Measurements from ENCODE around the gene PLEKHA6.

The PLEKHA6 gene, protein sequence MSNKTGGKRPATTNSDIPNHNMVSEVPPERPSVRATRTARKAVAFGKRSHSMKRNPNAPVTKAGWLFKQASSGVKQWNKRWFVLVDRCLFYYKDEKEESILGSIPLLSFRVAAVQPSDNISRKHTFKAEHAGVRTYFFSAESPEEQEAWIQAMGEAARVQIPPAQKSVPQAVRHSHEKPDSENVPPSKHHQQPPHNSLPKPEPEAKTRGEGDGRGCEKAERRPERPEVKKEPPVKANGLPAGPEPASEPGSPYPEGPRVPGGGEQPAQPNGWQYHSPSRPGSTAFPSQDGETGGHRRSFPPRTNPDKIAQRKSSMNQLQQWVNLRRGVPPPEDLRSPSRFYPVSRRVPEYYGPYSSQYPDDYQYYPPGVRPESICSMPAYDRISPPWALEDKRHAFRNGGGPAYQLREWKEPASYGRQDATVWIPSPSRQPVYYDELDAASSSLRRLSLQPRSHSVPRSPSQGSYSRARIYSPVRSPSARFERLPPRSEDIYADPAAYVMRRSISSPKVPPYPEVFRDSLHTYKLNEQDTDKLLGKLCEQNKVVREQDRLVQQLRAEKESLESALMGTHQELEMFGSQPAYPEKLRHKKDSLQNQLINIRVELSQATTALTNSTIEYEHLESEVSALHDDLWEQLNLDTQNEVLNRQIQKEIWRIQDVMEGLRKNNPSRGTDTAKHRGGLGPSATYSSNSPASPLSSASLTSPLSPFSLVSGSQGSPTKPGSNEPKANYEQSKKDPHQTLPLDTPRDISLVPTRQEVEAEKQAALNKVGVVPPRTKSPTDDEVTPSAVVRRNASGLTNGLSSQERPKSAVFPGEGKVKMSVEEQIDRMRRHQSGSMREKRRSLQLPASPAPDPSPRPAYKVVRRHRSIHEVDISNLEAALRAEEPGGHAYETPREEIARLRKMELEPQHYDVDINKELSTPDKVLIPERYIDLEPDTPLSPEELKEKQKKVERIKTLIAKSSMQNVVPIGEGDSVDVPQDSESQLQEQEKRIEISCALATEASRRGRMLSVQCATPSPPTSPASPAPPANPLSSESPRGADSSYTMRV
- 0.67 to 1.0 reads per million in 2 donors for total RNA-seq

DNA sequence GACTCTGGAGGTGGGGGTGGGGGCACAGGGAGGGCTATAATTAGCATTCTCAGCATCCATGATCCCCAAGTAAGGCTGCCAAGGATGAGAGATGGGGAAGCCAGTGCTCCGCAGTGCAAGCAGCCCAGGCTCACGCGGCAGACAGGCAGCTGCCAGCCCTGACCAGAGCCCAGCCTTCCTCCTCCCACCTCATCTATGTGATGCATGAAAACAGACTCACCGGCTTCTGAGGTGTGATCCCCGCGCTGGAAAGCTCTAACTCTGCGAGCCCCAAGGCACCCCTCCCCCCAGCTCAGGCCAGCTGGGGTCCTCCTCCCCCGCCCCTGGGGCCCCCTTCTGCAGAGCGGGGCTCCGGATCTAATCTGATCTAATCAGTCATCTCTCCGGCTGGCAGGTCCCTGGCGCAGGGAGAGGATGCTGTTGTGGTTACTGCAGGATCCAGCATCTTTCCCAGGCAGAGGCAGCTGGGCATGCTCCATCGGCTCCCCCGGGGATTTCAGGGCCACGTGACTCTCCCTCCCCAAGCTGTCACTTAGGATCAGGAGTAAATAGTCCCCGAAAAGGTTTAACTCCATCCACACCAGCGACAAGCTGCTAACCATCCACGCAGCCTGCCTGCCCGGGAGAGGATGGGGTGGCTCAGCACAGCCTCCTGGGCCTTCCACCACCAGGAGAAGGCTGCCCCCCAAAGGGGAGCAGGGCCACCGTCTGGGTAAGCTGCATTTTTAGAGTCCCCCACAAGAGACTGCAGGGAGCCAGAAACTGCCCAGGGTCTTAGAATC is at the start of gene PLEKHA6:
Gene PLEKHA6 (minus strand): TSS at position 456 of the 782 bp plus-strand sequence. CDS start 86,202 bp downstream, outside the sequence.
- DNase-seq: no peak

DNA sequence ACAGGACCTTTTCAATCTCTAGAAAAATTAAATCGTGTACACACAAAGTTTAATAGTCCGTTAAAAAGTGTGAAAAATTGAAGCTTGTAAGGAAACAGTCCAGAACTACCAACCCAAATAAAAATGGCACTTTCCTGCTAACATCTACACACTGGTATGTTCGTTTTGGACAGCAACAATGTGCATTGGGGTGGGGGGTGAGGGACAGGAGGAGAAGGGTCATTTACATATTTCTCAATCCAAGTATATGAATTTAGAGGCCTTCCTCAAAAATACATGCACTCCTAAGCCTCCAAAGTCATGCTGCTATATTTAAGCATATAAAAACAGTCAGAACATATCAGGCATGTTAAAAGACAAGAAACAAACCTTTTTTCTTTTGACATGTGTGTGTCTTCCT is 49.4 kb upstream of the PLEKHA6 start:
- no peak for DNase-seq

DNA sequence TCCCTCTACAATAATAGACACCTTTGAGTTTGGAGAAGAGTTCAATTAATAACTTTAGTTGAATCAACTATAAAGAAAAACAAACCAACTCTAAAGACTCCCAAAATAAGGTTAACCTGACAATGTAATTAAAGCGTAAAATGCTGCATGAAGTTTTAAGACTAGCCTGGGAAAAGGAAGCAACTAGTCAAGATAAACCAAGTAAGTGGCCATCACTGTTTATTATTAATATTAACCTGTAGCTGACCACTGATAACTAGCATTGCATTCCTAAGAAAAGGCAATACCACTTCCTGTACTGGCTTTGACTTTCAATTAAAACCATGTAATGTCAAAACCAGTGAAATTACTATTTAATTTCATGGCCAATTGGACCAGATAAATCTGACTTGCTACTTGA is 48.9 kb upstream of the PLEKHA6 start:
- no peak for DNase-seq

DNA sequence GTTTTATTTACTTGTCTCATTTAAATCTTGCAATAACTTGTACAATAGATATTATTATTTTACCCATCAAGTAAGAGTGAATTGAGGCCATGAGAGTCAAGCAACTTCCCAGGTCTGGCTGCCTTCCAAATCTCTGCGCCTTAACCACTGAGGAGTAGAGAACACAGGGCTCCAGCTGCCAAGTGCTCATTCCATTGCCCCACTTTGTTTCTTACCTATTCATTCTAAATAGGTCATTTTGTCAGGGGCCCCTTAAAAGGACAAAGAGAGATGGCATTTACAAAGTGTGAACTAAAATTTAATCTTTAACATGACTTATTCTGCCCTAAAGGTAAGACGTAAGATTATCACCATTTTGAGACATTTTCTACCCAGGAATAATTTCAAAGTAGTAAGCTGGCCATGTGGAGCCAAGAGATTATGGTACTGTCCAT is 48.4 kb upstream of the PLEKHA6 start:
- DNase-seq: no peak

DNA sequence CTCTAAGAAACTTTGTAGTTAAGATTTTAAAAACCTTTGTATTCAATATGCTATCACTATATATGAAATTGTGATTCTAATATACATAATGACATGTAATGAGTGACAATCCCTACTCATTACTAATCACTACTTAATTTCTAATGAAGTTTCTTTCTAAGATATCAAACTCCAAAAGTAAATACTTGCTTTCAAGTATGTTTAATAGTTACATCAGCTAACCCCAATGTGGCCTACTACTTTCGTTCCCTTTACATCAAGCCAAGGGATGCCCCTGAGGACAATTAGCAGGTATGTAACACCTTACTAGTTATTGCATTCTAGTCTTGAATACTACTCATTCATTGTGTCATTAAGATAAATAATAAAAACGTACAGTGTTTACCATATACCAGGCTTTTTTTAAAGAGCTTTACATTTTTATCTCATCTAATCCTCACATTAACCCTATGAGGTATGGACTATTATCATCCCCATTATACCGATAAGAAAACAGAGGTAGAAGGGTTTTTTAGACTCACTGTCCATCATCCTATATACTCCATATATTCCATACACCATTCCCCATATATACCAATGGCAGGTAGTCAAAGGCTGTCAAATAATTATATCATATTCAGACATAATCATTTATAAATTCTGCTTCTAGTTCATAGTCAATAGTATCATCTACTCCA is 47.7 kb upstream of the PLEKHA6 start:
- no peak for DNase-seq

DNA sequence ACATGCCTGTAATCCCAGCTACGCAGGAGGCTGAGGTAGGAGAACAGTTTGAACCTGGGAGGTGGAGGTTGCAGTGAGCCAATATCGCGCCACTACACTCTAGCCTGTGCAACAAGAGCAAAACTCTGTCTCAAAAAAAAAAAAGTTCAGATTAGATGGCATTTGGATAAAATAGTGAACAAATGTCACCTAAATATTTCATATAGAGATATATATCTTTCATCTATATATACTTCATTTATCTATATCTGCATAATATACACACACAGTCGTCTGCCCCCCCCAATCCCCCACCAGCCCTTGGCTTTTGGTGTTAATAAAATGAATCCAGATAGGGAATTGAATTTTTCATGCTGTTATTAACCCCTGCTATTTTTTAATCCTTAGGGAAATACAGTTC is 46.9 kb upstream of the PLEKHA6 start:
- DNase-seq: no peak

DNA sequence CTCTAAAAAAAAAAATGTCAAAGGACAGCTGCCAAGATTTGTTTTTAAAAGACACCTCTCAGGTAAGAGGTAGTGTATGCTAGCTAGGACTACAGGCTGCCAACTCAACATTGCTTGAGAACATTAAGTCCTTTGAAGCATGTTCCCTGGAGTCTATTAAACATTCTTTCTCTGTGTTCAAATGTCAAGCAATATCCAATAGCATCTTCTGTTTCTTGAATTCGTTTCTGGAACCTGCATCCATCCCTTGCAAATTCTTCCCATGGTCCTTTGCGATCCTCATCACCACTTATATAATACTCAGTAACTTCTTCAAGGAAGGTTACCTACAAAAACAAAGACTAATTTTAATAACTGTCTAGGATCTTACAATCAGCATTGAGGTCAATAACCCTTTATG is 46.3 kb upstream of the PLEKHA6 start:
- no peak for DNase-seq

DNA sequence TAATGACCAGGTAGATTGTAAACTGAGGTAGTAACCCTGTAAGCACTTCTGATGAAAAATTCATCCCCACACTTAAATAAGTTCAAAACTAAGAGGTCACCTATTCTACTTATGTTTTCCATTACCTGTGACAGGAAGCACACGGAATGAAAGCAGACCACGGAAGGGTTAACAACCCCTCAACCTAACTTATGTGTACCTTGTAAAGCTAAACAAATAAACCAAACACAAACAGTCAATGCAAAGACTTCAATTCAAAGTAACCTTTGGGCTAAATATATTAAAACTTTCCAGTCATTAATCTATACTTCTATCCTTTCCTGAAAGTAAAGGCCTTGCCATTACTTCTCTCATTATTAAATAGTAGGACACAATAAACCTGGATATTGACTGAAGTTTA is 44.9 kb upstream of the PLEKHA6 start:
- no peak for DNase-seq

DNA sequence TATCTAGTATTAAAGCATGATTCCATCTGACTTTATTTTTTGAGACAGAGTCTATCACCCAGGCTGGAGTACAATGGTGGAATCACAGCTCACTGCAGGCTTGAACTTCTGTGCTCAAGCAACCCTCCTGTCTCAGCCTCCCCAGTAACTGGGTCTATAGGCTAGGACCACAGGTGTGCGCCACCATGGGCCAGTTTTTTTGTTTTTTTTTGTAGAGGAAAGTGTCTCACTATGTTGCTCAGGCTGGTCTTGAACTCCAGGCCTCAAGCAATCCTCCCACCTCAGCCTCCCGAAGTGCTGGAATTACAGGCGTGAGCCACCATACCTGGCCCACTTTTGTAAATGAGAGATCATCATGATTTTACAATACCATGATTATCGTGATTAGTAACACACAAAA is 42.7 kb upstream of the PLEKHA6 start:
- no peak for DNase-seq

DNA sequence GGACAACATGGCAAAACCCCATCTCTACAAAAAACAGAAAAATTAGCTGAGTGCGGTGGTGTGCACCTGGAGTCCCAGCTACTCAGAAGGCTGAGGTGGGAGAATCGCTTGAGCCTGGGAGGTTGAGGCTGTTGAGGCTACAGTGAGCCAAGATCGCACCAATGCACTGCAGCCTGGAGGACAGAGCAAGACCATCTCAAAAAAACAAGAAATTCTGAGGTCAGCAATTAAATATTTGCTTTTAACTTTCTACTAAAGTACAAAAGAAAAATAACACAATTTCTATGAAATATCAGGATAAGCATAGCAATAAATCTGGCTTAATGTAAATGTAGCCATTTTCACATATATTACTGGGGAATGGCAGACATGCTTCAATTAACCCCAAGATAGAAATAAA is 42.0 kb upstream of the PLEKHA6 start:
- no peak for DNase-seq

DNA sequence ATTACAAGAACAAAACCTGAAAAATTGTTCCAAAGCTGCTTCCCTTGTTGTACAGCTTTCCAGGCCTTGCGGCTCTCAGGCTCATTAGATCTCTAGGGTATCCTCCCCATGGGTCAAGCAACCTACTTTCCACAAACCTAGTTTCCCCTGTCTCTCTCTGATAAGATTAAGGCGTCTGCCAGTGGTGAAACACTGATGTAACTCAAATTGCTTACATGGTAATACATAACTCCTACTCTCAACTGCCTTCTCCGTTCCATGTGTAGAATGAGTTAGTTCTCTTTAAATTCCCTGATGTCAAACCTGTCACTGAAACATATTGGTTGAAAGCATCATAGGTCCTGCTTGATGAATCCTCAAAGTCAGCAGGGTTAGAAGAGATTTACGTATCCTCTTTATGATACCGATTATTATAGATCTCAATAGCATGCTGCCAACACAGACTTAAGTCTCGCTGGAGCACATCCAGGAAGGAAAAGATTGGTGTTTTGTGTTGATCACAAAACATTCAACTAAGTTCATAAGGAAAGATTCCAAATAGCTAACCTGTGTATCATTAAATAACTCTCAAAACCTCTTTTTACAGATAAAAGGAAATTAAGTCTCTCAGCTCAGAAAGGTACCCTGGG is 41.3 kb upstream of the PLEKHA6 start:
- no peak for DNase-seq

DNA sequence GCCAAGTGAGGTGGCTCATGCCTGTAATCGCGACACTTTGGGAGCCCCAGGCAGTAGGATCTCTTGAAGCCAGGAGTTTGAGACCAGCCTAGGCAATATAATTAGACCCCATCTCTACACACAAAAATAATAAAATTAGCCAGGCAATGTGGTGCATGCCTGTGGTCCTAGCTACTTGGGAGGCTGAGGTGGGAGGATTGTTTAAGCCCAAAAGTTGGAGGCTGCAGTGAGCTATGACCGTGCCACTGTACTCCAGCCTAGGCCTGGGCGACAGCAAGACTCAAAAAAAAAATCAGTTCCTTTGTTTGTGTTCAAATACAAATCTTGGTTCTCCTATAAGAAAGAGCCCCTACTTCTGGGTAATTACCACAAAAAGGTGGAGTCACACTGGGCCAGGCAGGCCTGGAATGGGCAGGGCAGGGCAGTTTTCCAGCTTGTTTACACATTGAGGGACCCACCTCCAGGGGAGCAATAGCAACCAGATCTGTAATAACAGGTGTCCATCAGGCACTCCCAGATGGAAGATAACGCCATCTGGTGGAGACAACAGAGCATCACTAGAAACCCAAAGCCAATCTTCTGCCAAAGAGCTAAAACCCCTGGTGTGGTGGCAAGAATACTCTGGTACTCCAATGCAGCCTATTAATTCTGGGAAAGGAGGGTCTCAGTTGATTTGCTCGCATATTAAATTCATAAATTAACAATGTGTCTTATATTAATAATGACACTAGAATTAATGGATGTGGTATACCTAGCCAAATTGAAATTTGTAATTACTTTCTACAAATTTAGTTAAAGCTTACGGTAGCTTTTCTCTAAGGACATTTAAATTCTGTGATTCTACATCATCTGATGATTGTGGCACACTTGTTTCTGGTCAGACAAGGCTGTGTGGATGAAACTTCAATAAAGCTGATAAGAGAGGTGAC is 38.7 kb upstream of the PLEKHA6 start:
- no peak for DNase-seq

DNA sequence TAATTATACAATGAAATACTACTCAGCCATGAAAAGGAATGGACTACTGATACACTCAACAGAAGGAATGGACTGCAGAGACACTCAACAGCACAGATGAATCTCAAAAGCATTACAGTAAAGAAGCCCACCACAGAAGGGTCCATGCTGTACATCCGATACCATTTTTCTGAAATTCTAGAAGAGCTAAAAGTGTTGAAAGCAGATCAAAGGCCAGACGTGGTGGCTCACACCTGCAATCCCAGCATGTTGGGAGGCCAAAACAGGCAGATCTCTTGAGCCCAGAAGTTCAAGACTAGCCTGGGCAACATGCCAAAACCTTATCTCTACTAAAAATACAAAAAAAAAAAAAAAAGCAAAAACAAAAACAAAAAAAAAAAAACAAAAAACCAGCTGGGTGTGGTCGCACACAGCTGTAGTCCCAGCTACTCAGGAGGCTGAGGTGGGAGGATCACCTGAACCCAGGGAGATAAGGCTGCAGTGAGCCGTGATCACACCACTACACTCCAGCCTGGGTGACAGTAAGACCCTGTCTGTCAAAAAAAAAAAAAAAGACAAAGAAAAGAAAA is 36.4 kb upstream of the PLEKHA6 start:
- DNase-seq: no peak

DNA sequence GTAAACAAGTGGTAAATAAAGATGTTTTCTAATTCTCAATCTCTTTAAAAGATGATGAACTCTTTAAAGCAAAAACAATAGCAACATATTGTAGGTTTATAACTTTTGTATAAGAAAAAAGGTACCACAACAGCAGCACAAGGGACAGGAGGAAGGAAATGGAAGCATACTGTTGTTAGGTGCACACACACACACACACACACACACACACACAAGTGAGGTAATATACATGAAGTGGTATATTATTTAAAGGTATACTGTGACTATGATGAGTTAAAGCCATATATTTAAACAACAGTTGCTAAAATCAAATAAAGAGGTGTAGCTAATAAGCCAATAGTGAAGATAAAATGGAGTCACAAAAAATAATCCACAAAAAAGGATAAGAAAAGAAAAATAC is 31.9 kb upstream of the PLEKHA6 start:
- DNase-seq: no peak

DNA sequence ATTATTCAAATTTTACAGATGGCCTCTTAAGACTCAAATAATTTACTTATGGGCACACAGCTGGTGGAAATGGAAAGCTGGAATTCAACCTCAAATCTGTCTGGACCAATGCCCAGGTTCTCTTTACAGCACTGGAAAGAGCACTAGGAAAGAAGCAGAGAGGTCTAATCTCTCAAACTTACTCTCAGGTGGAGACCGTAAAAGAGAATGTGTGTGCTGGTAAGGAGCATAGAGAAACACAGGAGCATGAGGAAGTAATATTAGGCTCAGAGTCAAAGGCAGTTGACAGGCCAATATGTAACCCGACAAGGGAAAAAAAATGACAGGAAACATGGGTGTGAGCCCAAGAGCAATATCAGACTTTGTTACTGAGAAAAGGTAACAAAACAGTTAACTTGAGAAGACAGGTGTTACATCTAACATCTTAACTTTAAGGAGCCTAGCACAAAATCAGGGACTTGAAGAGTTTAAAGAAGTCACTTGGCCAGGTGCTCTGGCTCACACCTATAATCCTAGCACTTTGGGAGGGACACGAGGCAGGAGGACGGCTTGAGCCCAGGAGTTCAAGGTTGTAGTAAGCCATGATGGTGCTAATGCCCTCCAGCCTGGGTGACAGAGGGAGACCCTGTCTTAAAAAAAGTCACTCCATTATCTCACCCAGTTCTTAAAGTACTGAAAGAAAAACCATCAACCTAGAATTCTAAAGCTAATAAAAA is 31.2 kb upstream of the PLEKHA6 start:
- DNase-seq: no peak

DNA sequence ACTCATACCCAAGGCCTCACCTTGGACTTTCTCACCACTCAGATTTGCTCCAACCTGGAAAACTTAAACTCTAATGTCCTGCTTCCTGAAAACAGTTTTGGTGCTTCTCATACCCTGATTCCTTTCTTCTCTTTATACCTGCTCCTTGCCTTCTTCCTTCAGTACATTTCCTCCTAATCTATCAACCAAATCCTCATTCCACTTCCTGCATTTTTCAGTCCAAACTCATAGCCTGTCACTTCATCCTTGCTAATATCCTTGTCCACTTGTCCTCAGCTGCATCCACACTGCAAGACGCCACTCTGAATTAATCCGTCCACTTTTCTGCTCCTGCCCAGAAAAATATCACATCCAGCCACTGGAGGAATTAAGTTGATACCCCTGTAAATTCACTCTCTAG is 26.0 kb upstream of the PLEKHA6 start:
- DNase-seq: no peak

DNA sequence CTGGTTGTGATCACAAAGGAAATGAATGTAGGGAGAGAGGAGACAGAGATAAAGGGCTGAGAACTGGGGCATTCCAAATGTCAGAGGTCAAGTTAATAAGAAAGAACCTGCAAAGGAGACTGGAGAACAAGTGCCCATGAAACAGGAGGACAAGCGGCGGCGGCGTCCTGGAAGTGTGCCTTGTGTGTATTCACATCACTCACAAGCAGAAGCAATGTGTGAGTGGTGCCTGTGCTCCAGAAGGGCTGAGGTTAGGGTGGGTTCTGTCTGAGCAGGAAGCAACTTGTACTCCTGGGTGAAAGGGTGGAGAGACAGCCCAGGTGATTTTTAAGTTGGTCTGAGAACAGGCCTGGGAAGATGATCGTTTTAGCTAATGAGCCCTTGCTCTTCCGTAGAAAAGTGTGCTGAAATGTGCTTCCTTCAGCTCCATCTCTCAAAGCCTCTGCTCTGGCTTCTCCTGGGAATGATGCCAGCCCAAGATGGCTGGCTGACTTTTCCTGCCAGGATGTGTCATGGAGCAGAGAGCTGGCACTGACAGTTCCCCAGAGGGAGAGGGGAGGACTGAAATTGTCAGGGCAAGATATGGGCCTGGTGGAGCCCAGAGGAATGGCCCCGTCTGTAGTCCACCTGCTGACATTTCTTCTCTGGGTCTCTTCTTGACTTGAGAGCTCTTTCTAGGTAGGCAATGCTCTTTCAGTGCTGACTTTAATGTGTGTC is 25.1 kb upstream of the PLEKHA6 start:
- no peak for DNase-seq

DNA sequence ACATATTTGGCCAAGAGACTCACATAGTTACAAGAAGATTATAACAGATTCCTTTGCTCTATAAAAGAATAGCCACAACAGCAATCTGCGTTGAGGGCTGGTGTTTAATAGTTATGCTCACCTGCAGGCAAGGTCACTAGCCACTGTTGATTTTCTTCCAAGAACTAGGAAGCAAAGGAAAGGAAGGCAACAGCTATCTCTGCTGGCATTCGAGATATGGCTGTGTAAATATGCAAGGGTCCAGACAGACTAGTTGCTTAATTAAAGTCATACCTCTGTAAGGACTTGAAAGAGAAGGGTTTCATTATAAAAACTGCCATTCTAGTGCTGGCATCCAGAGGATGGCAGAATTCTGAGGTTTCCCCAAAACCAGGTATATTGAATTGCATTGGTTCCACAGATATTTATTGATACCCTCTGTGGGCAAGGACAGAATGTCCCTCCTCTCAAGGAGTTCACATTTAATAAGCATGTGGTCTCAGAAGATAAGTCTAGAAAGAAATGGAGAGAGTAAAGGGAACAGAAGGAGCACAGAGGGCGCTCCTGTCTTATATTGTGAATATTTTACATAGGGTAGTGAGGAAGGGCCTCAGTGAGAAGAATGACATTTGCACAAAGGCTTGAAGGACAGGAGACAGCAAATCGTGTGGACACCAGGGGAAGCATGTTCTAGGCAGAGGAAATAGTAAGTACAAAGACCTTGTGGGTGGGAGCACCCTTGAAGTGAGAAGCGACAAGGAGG is 23.6 kb upstream of the PLEKHA6 start:
- DNase-seq: no peak

All from activated gamma-delta T cell (primary cell).